Hepatocyte (in vitro differentiated cells): ENCODE data around the gene PICALM. TPM values are rescaled to one million over a fixed set of nuclear protein-coding genes. Genes with fewer than 3 reads are reported as not detected.

Source experiments
- DNase-seq: peaks from one replicate; pipeline ENCODE4 v3.0.0-alpha.2; 2016; ENCODE audit warnings: low spot score
- H2AFZ ChIP-seq: fragments of 200-600 bp; sonication (generic); 2 replicates; pipeline ENCODE4 v1.6.0; 2016; ENCODE audit warnings: antibody characterized with exemption, mild to moderate bottlenecking
- H3K27ac ChIP-seq: fragments of 200-600 bp; sonication (generic); 2 replicates; pipeline ENCODE4 v1.5.1; 2016; ENCODE audit warnings: mild to moderate bottlenecking
- H3K27me3 ChIP-seq: fragments of 200-600 bp; sonication (generic); 2 replicates; pipeline ENCODE4 v1.6.1; 2016
- H3K36me3 ChIP-seq: fragments of 200-600 bp; sonication (generic); replicated peaks from 2 replicates; pipeline ENCODE4 v1.5.1; 2016; ENCODE audit warnings: low read depth; ENCODE audit not compliant: insufficient read depth
- H3K4me1 ChIP-seq: fragments of 200-600 bp; sonication (generic); 2 replicates; pipeline ENCODE4 v1.5.1; 2016; ENCODE audit warnings: mild to moderate bottlenecking, moderate library complexity; ENCODE audit not compliant: insufficient read depth
- H3K4me2 ChIP-seq: fragments of 200-600 bp; sonication (generic); 2 replicates; pipeline ENCODE4 v1.6.0; 2016
- H3K4me3 ChIP-seq: fragments of 200-600 bp; sonication (generic); 2 replicates; pipeline ENCODE4 v1.5.1; 2016; ENCODE audit warnings: mild to moderate bottlenecking
- H3K79me2 ChIP-seq: fragments of 200-600 bp; sonication (generic); 2 replicates; pipeline ENCODE4 v1.6.0; 2017; ENCODE audit warnings: mild to moderate bottlenecking
- H3K9me2 ChIP-seq: fragments of 200-600 bp; sonication (generic); replicated peaks from 2 replicates; pipeline ENCODE4 v1.6.0; 2017; ENCODE audit warnings: mild to moderate bottlenecking; ENCODE audit not compliant: insufficient read depth
- H3K9me3 ChIP-seq: fragments of 200-600 bp; sonication (generic); 2 replicates; pipeline ENCODE4 v1.5.1; 2016; ENCODE audit warnings: low read depth, mild to moderate bottlenecking
- H4K20me1 ChIP-seq: fragments of 200-600 bp; sonication (generic); 2 replicates; pipeline ENCODE4 v1.6.0; 2016; ENCODE audit warnings: mild to moderate bottlenecking; ENCODE audit not compliant: insufficient read depth, poor library complexity, severe bottlenecking
- EZH2 ChIP-seq: fragments of 200-600 bp; sonication (generic); IDR thresholded peaks from 2 replicates; pipeline ENCODE4 v1.6.1; 2016; ENCODE audit warnings: antibody characterized with exemption, mild to moderate bottlenecking, borderline replicate concordance
- EZH2phosphoT487 ChIP-seq: fragments of 200-600 bp; sonication (generic); IDR thresholded peaks from one replicate; pipeline ENCODE4 v1.6.1; 2018; ENCODE audit warnings: antibody characterized with exemption, mild to moderate bottlenecking, low read depth, moderate library complexity; ENCODE audit not compliant: unreplicated experiment, severe bottlenecking
- WGBS: methylation state at CpG from one replicate; pipeline ENCODE4 v1.1.6; 2016; ENCODE audit warnings: low lambda C conversion rate; ENCODE audit errors: missing lambda C conversion rate; 5-methylcytosine and 5-hydroxymethylcytosine counted together
- polyA plus RNA-seq: library from polyadenylated mRNA; unstranded; fragments of >200 nt; fragmentation: Nextera tagmentation; extraction: Ambion mirVana; gene quantifications from 2 replicates; pipeline ENCODE4 v1.2.1, GENCODE V29; 2016
- total RNA-seq: library from RNA; depleted of rRNA; stranded (reverse); fragments of >200 nt; gene quantifications from 2 replicates; pipeline ENCODE4 v1.2.3, GENCODE V29; 2014
- TF ChIP-seq, protein P1 (sequence below): fragments of 200-600 bp; sonication (generic); IDR thresholded peaks from 2 replicates; pipeline ENCODE4 v1.5.1; 2016; ENCODE audit warnings: antibody characterized with exemption, mild to moderate bottlenecking; ENCODE audit not compliant: poor library complexity

The PICALM gene
- total and polyA plus RNA-seq, 2 experiments from 2014 or later = 46.4 to 197 TPM

DNA sequence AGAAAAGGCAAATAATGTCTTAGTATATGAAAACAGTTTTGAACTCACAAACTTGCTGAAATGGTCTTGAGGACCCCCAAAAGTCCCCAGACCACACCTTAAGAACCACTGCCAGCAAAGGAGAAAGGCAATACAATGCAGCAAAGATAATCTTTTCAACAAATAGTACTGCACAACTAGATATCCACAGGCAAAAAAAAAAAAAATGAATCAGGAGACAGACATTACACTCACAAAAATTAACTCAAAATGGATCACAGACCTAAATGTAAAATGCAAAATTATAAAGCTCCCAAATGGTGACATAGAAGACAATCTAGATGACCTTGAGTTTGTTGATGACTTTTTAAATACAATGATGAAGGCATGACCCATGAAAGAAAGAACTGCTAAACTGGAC, 8.3 kb downstream of the PICALM start:
- H3K9me3 ChIP-seq = no peaks in the 10 kb centered on the region
- DNase-seq = no peak
- H3K4me2 ChIP-seq = no peak overlapping the region
- peaks cover 100% of the 10 kb centered on the region for H3K79me2 ChIP-seq
- no peaks in the 10 kb centered on the region for H3K9me2 ChIP-seq
- H3K36me3 ChIP-seq = no peaks in the 10 kb centered on the region
- H3K4me3 ChIP-seq = no peak overlapping the region
- no peak overlapping the region for H3K27ac ChIP-seq
- peaks cover 18% of the 10 kb centered on the region for H3K4me1 ChIP-seq
- peaks cover 100% of the 10 kb centered on the region for H4K20me1 ChIP-seq
- H3K27me3 ChIP-seq = no peaks in the 10 kb centered on the region
- TF ChIP-seq EZH2phosphoT487 (no peak), EZH2 (no peak)
- TF ChIP-seq, protein P1, sequence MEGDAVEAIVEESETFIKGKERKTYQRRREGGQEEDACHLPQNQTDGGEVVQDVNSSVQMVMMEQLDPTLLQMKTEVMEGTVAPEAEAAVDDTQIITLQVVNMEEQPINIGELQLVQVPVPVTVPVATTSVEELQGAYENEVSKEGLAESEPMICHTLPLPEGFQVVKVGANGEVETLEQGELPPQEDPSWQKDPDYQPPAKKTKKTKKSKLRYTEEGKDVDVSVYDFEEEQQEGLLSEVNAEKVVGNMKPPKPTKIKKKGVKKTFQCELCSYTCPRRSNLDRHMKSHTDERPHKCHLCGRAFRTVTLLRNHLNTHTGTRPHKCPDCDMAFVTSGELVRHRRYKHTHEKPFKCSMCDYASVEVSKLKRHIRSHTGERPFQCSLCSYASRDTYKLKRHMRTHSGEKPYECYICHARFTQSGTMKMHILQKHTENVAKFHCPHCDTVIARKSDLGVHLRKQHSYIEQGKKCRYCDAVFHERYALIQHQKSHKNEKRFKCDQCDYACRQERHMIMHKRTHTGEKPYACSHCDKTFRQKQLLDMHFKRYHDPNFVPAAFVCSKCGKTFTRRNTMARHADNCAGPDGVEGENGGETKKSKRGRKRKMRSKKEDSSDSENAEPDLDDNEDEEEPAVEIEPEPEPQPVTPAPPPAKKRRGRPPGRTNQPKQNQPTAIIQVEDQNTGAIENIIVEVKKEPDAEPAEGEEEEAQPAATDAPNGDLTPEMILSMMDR = no peak
- H2AFZ ChIP-seq = no peak overlapping the region

DNA sequence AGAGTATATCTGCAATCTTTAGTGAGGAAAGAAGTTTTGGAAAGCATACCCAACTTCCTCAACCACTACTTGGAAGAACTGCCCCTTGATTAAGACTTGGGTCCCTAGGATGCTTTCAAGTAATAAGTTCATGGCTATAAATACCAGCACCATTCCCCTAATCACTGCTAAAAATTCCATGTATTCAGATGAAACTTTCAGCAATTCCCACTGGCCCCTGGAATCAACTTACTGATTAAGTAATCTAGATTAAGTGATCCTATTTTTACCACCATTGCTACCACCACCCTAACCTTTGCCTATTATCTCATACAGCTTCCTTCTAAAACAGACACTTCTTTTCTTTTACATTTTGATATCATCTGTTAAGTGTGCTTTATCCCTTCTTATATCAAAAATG, 10.5 kb downstream of the PICALM start:
- H3K4me2 ChIP-seq = no peak overlapping the region
- H3K4me1 ChIP-seq = peaks cover 4% of the 10 kb centered on the region
- TF ChIP-seq EZH2phosphoT487 (no peak), EZH2 (no peak)
- TF ChIP-seq, protein P1 = no peak
- DNase-seq = no peak
- no peaks in the 10 kb centered on the region for H3K36me3 ChIP-seq
- no peak overlapping the region for H2AFZ ChIP-seq
- no peaks in the 10 kb centered on the region for H3K9me3 ChIP-seq
- H3K27ac ChIP-seq = no peak overlapping the region
- peaks cover 98% of the 10 kb centered on the region for H4K20me1 ChIP-seq
- H3K27me3 ChIP-seq = no peaks in the 10 kb centered on the region
- no peaks in the 10 kb centered on the region for H3K9me2 ChIP-seq
- no peak overlapping the region for H3K4me3 ChIP-seq
- H3K79me2 ChIP-seq = peaks cover 100% of the 10 kb centered on the region

DNA sequence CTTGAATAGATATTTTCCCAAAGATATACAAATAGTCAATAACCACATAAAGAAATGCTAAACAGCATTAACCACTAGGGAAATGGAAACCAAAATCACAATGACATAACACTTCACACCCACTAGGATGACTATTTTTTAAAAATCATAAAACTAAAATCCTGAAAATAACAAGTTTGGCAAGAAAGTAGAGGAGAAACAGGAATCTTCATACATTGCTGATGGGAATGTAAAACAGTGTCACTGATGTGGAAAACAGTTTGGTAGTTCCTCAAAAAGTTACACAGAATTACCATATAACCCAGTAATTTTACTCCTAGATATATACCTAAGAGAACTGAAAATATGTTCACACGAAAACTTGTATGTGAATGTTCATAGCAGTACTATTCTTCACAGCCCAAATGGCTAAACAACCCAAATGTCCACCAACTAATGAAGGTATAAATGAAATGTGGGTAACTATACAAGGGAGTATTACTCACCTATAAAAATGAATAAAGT, 12.5 kb downstream of the PICALM start:
- H3K27me3 ChIP-seq = no peaks in the 10 kb centered on the region
- H4K20me1 ChIP-seq = peaks cover 97% of the 10 kb centered on the region
- H3K4me2 ChIP-seq = no peak overlapping the region
- H3K36me3 ChIP-seq = no peaks in the 10 kb centered on the region
- no peaks in the 10 kb centered on the region for H3K9me2 ChIP-seq
- H2AFZ ChIP-seq = no peak overlapping the region
- WGBS = 100% methylated on average over 1 of the region's 1 CpG
- no peak overlapping the region for H3K27ac ChIP-seq
- no peak for DNase-seq
- TF ChIP-seq, protein P1 = no peak
- TF ChIP-seq EZH2phosphoT487 = no peak
- no peak for TF ChIP-seq EZH2
- peaks cover 100% of the 10 kb centered on the region for H3K79me2 ChIP-seq
- no peak overlapping the region for H3K4me3 ChIP-seq
- no peaks in the 10 kb centered on the region for H3K4me1 ChIP-seq
- H3K9me3 ChIP-seq = no peaks in the 10 kb centered on the region
